Measurements from ENCODE around the gene OR6T1. TPM values are rescaled to one million over a fixed set of nuclear protein-coding genes. Genes with fewer than 3 reads are reported as not detected.

Gene OR6T1
- polyA plus RNA-seq, 1 experiment: not detected

DNA sequence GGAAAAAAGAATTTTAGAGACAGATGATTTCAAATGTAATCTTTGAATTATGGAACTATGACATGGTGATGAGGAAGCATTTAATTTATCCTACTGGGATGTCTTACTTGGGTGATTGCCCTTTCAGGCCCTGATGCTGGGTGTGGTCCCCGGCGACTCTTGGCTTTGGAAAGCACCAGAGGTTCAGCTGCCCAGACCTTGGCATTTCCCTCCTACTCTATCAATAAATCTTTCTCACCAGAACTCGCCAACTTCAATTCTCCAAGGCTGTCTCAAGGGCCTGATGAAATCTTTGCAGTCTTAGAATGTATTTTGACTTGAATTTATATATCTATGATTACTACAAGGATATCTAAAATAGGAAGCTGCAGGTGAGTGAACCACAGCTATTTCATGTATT, 22.7 kb downstream of the OR6T1 start:
- CTCF ChIA-PET: no interaction called here

DNA sequence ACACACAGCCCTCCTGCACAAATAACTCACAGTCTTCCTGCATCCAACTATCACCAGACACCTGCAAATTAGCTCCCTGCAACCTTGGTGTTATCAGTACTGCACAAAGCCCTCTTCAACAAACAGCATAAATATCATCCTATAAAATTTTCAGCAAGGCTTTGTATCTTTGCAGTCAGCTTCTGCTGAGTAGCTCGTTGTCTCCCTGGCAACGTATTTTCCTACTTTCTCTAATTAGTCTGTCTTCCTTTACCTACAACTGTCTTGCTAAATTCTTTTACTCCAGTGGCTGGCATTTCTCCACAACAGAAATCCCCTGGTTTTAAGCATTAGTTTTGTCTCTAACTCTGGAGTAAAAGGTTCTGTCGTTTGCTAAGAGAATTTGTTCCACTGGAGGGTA, 37.8 kb downstream of the OR6T1 start:
- H3K27me3 ChIP-seq (ENCODE audit: control insufficient read depth, insufficient read depth, low read length): no peaks in the 10 kb centered on the region
- no peak for DNase-seq (ENCODE audit: low read depth)
- CTCF ChIA-PET: no interaction called here
- POLR2A ChIA-PET: no interaction called here
- H3K4me3 ChIP-seq (ENCODE audit: low read depth, low read length): no peak overlapping the region
- TF ChIP-seq, protein P1, sequence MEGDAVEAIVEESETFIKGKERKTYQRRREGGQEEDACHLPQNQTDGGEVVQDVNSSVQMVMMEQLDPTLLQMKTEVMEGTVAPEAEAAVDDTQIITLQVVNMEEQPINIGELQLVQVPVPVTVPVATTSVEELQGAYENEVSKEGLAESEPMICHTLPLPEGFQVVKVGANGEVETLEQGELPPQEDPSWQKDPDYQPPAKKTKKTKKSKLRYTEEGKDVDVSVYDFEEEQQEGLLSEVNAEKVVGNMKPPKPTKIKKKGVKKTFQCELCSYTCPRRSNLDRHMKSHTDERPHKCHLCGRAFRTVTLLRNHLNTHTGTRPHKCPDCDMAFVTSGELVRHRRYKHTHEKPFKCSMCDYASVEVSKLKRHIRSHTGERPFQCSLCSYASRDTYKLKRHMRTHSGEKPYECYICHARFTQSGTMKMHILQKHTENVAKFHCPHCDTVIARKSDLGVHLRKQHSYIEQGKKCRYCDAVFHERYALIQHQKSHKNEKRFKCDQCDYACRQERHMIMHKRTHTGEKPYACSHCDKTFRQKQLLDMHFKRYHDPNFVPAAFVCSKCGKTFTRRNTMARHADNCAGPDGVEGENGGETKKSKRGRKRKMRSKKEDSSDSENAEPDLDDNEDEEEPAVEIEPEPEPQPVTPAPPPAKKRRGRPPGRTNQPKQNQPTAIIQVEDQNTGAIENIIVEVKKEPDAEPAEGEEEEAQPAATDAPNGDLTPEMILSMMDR (IDR thresholded peaks at IDR 0.05; ENCODE audit: insufficient read depth, low read depth, low read length): no peak
- H3K36me3 ChIP-seq (ENCODE audit: control insufficient read depth, insufficient read depth, low read length): no peaks in the 10 kb centered on the region

More for the DNA sequence above, 22.7 kb downstream of the OR6T1 start:
- TF ChIP-seq, protein P1 (IDR thresholded peaks at IDR 0.05; ENCODE audit: insufficient read depth, low read depth, low read length): no peak
- no peak for DNase-seq (ENCODE audit: low read depth)
- POLR2A ChIA-PET: no interaction called here
- Histone ChIP-seq H3K27me3 (ENCODE audit: control insufficient read depth, insufficient read depth, low read length) (no peaks in the 10 kb centered on the region), H3K36me3 (ENCODE audit: control insufficient read depth, insufficient read depth, low read length) (no peaks in the 10 kb centered on the region), H3K4me3 (ENCODE audit: low read depth, low read length) (no peak overlapping the region)

DNA sequence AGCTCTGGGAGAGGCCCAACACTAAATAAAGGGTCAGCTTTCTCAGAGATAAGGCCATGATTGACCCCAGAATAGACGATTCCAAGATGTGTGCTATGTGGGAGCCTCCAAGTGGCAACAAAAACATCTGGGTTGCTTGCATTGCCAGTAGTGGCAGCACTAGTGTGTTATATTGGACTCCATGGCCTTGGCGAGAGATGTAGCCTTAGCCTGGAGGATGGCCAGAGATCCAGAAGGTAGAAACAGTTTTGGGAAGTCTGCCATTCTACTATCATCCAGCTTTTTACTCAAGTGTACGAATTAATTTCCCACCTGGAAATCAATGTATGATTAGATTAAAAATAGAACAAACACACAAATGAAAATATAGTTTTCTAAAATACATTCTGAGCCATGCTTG, 38.7 kb downstream of the OR6T1 start:
- no peaks in the 10 kb centered on the region for H3K36me3 ChIP-seq (ENCODE audit: control insufficient read depth, insufficient read depth, low read length)
- TF ChIP-seq, protein P1 (IDR thresholded peaks at IDR 0.05; ENCODE audit: insufficient read depth, low read depth, low read length): no peak
- DNase-seq (ENCODE audit: low read depth): no peak
- ChIA-PET POLR2A (no interaction called here), CTCF (no interaction called here)
- H3K4me3 ChIP-seq (ENCODE audit: low read depth, low read length): no peak overlapping the region
- no peaks in the 10 kb centered on the region for H3K27me3 ChIP-seq (ENCODE audit: control insufficient read depth, insufficient read depth, low read length)

DNA sequence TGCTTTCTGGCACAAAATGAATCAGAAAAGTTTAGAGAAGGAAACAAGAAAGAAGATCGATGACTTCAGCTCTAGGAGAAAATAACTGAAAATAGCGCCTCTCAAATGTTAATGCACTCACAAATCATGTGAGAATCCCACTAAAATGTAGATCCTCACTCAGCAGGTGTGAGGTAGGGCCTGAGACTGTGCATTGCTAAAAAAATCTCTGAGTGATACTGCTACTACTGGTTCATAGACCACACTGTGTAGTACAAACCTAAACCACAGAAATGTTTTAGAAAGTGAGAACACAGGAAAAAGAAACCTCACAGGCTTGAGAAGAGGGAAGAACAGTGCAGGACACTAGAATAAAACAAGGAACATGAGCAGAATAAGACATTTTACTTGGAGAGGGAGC, 39.7 kb downstream of the OR6T1 start:
- ChIA-PET POLR2A (no interaction called here), CTCF (no interaction called here)
- Histone ChIP-seq H3K4me3 (ENCODE audit: low read depth, low read length) (no peak overlapping the region), H3K36me3 (ENCODE audit: control insufficient read depth, insufficient read depth, low read length) (no peaks in the 10 kb centered on the region), H3K27me3 (ENCODE audit: control insufficient read depth, insufficient read depth, low read length) (no peaks in the 10 kb centered on the region)
- TF ChIP-seq, protein P1 (IDR thresholded peaks at IDR 0.05; ENCODE audit: insufficient read depth, low read depth, low read length): no peak
- DNase-seq (ENCODE audit: low read depth): no peak

DNA sequence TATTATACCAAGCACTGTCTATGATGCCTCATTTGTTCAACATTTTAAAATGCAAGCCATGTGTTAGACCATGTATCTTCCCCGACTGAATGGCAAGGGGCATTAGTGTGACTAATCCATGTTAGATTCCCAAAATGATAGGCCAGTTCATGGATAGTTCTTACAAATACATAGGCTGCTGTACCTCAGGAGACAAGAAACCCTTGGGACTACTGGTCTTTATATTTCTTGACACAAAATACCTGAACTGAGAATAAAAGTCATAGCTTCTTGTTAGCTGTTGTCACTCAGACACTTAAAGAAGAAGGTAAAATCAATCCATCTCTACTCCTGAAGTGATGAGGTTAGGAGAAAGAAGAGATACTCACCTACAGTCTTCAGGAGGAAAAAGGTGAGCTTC, 41.8 kb downstream of the OR6T1 start, which contains the start of gene OR8D4:
Gene OR8D4, plus strand, starts transcription at position 301 of the 400 bp plus-strand sequence. CDS start 4,265 bp downstream, outside the sequence.
- TF ChIP-seq, protein P1 (IDR thresholded peaks at IDR 0.05; ENCODE audit: insufficient read depth, low read depth, low read length): no peak
- POLR2A ChIA-PET: no interaction called here
- Histone ChIP-seq H3K4me3 (ENCODE audit: low read depth, low read length) (no peak within 1 kb of the TSS), H3K27me3 (ENCODE audit: control insufficient read depth, insufficient read depth, low read length) (no peaks in the 10 kb centered on the region), H3K36me3 (ENCODE audit: control insufficient read depth, insufficient read depth, low read length) (no peaks in the 10 kb centered on the region)
- no peak for DNase-seq (ENCODE audit: low read depth)
- CTCF ChIA-PET: no interaction called here

Measured in BJ (cell line).